Gastroesophageal sphincter (tissue), 3 donors: ENCODE data around the gene RNF43.

Experiments
- CTCF ChIP-seq, 4 experiments: fragments of 200-600 bp in 2 of 4; fragments of 450-650 bp in 2 of 4; sonication (generic) in 1 of 4; IDR thresholded peaks; one replicate each; pipeline ENCODE4 v1.5.1; 2017 to 2019; ENCODE audit warnings: antibody characterized with exemption in 4 of 4, mild to moderate bottlenecking in 2 of 4, moderate library complexity in 2 of 4
- EP300 ChIP-seq: sonication (generic); formaldehyde crosslinking; IDR thresholded peaks from one replicate; pipeline ENCODE4 v1.6.1; 2017; ENCODE audit warnings: antibody characterized with exemption, mild to moderate bottlenecking
- POLR2A ChIP-seq, 2 donors: fragments of 450-650 bp; IDR thresholded peaks; one replicate each; pipeline ENCODE4 v1.6.1; 2017; ENCODE audit warnings: antibody characterized with exemption in 2 of 2, mild to moderate bottlenecking in 2 of 2, moderate library complexity in 1 of 2
- POLR2AphosphoS5 ChIP-seq: sonication (generic); formaldehyde crosslinking; IDR thresholded peaks from one replicate; pipeline ENCODE4 v1.6.1; 2017; ENCODE audit warnings: antibody characterized with exemption

- TF ChIP-seq POLR2A (IDR thresholded peaks at IDR 0.05): no peak
- TF ChIP-seq CTCF (IDR thresholded peaks at IDR 0.05): no peak
- TF ChIP-seq POLR2AphosphoS5: no peak
- TF ChIP-seq EP300: no peak
These were observed 36.9 kb downstream of the RNF43 start for GRCh38 chr17:58380207-58381123.
